BJ (cell line): ENCODE results near the gene ZNF512B. TPM values are rescaled to one million over a fixed set of nuclear protein-coding genes. Genes with fewer than 3 reads are reported as not detected.

Experiments
- CTCF ChIA-PET: fragments of 350-600 bp; formaldehyde crosslinking; extraction: SDS; loops from one replicate; lab custom pipeline; 2021; ENCODE audit warnings: antibody characterized with exemption, inconsistent platforms; lab: Yijun Ruan, JAX
- POLR2A ChIA-PET: fragments of 300-600 bp; sonication (Branson Sonifier 250); formaldehyde crosslinking; extraction: SDS; loops from one replicate; lab custom pipeline; 2021; ENCODE audit warnings: antibody characterized with exemption; lab: Charles Lee
- DNase-seq: peaks from one replicate; pipeline ENCODE4 v3.0.0-alpha.2; 2011; ENCODE audit warnings: low read depth
- H3K27me3 ChIP-seq: 2 replicates; pipeline ENCODE4 v1.6.0; 2011; ENCODE audit warnings: low read length; ENCODE audit not compliant: control insufficient read depth, insufficient read depth
- H3K36me3 ChIP-seq: 2 replicates; pipeline ENCODE4 v1.5.1; 2011; ENCODE audit warnings: low read length; ENCODE audit not compliant: control insufficient read depth, insufficient read depth
- H3K4me3 ChIP-seq: 2 replicates; pipeline ENCODE4 v1.5.1; 2011; ENCODE audit warnings: low read depth, mild to moderate bottlenecking, control low read depth, low read length
- CTCF ChIP-seq: IDR thresholded peaks from 2 replicates; pipeline ENCODE4 v1.5.1; 2011; ENCODE audit warnings: low read depth, mild to moderate bottlenecking, control low read depth, inconsistent platforms, low read length, moderate library complexity; ENCODE audit not compliant: insufficient read depth
- polyA plus RNA-seq: library from polyadenylated mRNA; depleted of rRNA; stranded (reverse); fragments of >200 nt; gene quantifications from 2 replicates; pipeline ENCODE4 v1.2.3, GENCODE V29; 2011

ZNF512B gene
- polyA plus RNA-seq, 1 experiment, result 6.0 TPM

DNA sequence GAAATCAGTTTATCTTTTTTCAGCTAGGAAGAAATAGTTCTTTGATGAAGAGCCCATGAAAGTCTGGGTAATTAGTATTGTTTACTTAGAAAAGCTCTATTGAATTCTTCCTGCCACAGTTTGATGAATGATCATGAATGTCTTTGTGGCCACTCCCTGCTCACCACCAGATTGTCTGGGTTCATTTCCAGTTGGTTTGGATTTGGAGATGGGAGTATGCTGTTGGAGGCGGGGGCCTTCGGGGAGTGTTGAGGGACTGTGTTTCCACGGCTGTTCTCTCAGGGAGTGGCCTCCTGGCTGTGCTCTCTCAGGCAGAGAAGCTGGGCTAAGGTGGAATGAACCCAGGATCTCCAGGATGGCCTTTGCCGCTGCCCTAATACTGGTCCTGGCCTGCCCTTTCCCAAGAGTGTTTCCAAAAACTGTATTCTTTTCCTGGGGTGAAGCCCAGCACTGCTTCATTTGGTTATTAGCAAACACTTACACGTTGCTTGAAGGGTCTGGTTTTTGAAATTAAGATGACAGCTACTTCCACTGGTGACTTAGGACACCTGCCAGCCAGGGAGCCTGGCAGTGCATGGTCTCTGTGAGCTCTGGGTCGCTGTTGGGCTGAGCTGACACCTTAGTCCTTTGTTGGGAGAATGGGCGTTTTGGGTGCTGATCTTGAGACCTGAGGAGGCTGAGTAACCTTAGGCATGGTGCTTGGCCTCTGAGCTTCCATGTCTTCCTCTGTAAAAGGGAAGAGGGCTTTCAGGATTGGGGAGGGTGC lies 34.4 kb upstream of the ZNF512B start:
- no peak overlapping the region for H3K4me3 ChIP-seq
- H3K27me3 ChIP-seq, result no peaks in the 10 kb centered on the region
- DNase-seq, result no peak
- no peak for TF ChIP-seq CTCF
- ChIA-PET CTCF (interaction anchor here (0.8 to 3.0 kb wide), 5 partner anchors 24 to 467 kb away, joined by 3 to 7 read pairs (median 5); partner anchors contain the start of genes PRPF6 and PTK6), POLR2A (no interaction called here)
- peaks cover 23% of the 10 kb centered on the region for H3K36me3 ChIP-seq

- no peak for DNase-seq
- CTCF ChIA-PET, result interaction anchor here (0.7 to 1.2 kb wide), 2 partner anchors 9 to 17 kb away, joined by 3 to 4 read pairs; no protein-coding TSS in a partner anchor
- Histone ChIP-seq H3K4me3 (no peak overlapping the region), H3K27me3 (no peaks in the 10 kb centered on the region), H3K36me3 (peaks cover 22% of the 10 kb centered on the region)
- no peak for TF ChIP-seq CTCF
- POLR2A ChIA-PET, result no interaction called here
Measured at GRCh38 chr20:64001607-64002011, 31.9 kb upstream of the ZNF512B start.

- no peaks in the 10 kb centered on the region for H3K27me3 ChIP-seq
- POLR2A ChIA-PET, result no interaction called here
- peaks cover 26% of the 10 kb centered on the region for H3K36me3 ChIP-seq
- no peak for TF ChIP-seq CTCF
- no peak for DNase-seq
- CTCF ChIA-PET, result interaction anchor here (1.2 kb wide), 1 partner anchor 16 kb away, joined by 4 read pairs; no protein-coding TSS in a partner anchor
- no peak overlapping the region for H3K4me3 ChIP-seq
Measured at GRCh38 chr20:64000906-64001305, 31.2 kb upstream of the ZNF512B start.

GRCh38 chr20:63982937-63983336 lies 13.2 kb upstream of the ZNF512B start:
- POLR2A ChIA-PET, result interaction anchor here (0.5 kb wide), 1 partner anchor 409 kb away, joined by 6 read pairs; the partner anchor contains the start of gene HELZ2
- no peaks in the 10 kb centered on the region for H3K27me3 ChIP-seq

More at GRCh38 chr20:63982937-63983336, 13.2 kb upstream of the ZNF512B start:
- TF ChIP-seq CTCF, result no peak
- no peak overlapping the region for H3K4me3 ChIP-seq
- H3K36me3 ChIP-seq, result peaks cover 17% of the 10 kb centered on the region
- CTCF ChIA-PET, result interaction anchor here (0.9 kb wide), 1 partner anchor 17 kb away, joined by 4 read pairs; no protein-coding TSS in a partner anchor
- DNase-seq, result no peak
